ENCODE measurements around the gene KLHL40.
A peak's percentile ranks its signal among the peaks of the same experiment; 100 is the strongest.

The KLHL40 gene

DNA sequence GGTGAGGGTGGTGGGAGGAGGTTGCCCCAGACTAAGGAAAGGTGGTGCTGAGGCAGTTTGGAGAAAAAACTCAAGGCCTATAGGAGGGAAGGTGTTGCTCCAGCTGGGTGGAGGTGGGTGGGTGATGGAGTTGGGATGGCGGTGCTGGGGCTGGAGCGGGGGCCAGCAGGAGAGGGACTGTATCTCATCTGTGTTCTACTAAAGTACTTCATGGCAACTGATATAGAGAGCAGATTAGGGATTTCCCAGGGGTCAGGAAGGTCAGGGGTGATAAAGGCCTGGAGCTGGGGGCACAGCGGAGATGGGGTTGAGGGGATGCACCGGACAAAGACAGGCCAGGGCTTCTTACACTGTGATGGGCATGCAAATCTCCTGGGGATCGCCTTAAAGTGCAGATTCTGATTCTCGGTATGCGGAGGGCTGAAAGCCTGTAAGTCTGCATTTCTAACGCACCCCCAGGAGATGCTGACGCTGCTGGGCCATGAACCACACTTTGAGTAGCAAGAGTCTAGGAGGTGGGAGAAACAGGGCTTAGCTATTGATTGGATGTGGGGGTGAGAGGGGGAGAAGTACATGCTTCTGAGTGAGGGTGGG lies 4.2 kb downstream of the KLHL40 start:
- no peak for DNase-seq (ENCODE audit: low read depth)

DNA sequence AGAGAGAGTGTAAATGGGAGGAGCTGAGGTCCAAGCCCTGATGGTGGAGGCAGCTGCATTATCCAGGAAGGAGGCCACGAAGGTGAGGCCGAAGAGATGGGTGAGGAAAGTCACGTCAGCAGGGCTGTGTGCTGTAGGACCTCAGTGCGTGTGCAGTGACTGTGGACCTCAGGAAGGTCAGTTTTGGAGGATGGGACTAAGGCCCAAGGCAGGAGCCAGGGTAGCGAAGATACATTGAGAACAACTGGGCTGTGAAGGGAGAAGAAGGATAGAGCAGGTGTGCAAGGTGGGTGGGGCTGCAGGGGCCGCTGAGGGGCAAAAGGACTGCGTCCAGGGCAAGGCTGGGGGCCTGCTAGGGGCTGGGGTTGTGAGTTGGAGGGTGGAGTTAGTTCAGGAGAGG lies 4.9 kb downstream of the KLHL40 start:
- no peak for DNase-seq (ENCODE audit: low read depth)

DNA sequence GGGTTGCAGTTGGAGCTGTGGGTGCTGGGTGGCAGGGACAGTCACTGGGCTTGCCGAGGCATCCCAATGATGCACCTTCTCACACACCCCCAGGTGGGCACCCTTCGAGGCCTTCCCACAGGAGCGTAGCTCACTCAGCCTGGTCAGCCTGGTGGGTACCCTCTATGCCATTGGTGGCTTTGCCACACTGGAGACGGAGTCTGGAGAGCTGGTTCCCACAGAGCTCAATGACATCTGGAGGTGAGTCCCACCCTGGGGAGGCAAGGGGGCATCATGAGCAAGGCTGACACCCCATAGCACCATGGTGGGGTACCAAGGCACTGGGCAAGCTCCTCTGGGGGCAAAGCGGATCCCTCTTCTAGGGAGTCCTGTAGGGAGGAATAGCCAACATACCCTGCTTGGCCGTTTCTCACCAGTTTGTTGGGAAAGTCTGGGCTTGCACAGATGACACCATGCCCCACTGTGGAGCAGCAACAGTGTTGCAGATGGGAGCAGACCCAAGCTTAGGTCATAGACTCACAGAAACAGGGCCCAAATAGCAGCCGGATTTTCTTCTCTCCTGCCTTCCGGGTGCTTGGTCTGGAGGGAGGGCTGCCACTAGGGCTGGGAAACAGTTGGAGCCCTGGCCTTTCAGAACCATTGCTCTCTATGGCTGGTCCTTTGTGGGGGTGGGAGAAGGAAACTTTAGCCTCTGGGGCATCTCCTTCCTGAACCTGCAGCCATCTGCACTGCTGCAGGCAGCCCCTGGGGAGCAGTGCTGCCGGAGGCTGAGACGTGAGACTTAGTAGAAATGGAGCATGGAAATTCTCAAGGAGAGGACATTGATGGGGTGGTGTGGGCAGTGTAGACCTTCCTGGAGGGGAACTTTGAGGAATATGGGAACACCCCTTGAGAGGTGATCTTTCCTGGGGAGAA lies 5.7 kb downstream of the KLHL40 start:
- DNase-seq (ENCODE audit: low read depth) = no peak

DNA sequence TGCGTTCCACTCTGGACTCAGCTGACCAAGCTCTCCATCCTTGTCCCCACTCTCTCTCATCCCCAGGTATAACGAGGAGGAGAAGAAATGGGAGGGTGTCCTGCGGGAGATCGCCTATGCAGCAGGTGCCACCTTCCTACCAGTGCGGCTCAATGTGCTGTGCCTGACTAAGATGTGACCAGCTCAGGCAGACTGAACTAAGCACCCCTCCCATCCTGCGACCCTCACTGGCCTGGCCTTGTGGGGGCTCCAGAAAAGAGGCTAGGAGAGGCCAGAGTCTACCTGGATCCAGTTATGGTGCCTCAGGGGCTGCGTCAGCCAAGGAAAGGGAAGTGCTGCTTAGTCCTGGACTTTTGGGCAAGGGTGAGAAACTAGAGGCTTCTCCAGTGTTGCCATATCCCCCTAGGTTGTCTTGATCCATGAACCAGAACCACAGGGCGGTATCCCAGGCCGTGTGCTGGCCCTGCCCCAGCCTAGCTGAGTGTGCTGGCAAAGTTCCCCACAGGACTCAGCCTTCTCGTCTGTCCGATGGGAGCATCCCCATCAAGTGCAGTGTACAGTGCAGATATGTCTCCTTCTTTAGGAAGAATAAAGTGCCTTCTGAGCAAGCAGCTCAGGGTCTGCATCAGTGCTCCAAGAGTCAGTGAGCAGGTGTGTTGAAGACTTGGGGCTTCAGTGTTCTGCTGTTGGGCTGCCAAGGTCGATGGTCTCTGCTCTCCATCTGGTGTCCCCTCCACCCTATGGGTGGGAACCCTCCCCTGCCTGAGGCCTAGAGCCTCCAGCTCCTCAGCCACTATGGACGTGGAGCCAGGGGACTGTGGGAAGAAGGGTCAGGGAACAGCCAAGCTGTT lies 6.7 kb downstream of the KLHL40 start:
- no peak for DNase-seq (ENCODE audit: low read depth)

DNA sequence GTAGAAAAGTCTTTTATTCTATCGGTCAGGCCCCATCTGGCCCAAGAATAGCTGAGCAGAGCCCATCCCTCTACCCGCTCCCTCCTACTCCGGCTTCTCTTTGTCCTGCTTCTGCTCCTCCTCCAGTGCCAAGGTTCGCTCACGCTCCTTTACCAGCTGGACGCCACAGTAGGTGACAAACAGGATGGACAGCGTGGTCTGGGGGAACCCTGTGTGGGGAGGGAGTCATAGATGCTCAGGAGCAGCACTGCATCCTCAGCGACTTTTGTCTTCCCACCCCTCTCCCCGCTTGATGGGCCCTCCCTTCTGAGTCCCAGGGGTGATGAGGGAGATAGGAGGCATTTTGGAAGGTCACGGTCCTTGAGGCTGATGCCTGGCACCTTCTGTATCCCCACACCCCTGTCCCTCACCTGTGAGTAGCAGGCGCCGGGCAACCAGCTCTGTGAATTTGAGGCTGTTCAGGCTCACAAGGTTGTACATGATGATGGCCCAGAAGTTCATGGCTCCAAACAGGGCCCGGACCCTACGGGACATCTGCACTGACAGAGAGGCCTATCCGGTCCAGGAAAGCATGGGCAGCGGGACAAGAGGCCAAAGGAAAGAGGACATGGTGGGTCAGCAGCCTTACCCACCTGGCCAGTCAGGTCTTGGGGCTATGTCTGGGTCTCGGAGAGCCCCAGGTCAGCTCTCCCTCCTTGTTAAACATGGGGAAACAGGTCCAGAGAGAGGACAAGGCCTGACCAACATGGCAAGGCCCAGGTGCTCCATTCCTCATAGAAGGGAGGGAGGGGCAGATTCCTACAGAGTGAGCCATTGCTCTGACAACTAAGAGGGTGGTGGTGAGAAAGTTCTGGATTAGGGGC lies 7.6 kb downstream of the KLHL40 start:
- no peak for DNase-seq (ENCODE audit: low read depth)

DNA sequence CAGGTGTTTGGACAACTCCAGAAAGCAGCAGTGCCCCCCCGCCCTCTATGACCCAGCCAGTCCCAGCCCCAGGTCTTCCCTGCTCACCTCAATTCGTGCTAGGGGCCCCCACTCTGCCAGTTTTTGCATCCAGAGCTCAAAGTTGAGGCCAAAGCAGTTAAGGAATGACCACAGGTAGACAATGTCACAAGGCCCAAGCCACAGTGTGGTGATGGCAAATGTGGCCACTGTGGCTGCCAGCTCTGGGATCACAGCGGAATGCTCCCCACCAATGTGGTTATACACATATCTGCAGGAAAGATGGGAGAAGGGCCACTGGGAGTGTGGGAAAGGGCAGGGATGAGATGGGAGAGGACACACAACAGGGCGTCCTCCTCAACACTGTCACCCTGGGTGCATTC lies 8.2 kb downstream of the KLHL40 start:
- DNase-seq (ENCODE audit: low read depth) = no peak

DNA sequence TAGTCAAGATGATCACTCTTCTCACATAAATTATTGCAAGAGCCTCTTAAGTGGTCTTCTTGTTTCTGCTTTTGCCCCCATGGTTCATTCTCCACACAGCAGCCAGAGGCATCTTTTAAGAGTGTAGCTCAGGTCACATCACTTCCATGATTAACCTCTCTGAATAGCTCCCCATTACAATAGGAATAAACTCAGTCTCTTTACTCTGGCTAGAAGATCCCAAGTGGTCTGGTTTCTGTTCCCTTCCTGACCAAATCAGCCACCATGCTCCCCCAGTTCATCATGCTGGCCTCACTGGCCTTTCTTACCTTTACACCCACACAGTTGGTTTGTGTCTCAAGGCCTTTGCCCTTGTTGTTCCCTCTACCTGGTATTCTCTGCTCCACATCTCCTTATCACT lies 9.0 kb downstream of the KLHL40 start:
- DNase-seq (ENCODE audit: low read depth) = no peak

DNA sequence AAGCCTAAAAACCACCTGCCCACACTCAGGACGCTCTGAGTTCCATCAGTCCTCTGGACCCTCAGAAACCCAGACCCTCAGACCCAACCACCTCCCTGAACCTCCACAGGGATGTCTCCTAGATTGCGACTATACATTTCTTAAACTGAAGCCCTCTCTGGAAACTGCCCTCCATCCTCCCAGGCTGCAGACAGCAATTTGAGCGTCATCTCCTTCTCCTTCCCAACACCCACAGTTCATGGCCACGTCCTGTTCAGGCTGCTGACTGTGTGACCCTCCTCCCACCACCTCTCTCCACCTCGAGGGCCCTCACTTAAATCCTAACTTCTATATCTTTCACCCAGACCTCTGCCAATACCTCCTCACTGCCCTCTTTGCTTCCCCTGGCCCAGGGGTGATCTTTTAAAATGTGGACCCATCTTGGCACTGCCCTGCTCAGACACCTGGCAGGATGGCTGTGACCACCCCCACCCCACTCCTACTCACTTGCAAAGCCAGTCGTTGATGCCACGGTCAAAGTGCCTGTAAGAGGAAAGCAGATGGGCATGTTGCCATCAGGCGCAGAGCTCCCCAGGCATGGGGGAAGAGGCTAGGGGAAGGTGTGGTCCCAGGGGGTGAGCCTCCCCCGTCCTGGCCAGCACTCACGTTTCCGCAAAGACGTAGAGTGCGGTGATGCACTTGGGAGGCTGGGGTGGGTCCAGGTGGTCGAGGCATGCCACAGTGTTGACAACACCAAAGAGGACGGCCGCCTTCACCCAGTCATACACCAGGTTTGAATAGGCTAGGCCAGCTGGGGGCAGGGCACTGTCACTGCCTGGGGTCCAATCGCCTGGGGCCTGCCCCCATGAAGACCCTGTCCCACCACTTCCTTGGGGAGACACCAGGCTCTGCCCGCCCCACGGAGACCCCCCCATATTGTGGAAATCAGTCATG lies 11.3 kb downstream of the KLHL40 start:
- no peak for DNase-seq (ENCODE audit: low read depth)

DNA sequence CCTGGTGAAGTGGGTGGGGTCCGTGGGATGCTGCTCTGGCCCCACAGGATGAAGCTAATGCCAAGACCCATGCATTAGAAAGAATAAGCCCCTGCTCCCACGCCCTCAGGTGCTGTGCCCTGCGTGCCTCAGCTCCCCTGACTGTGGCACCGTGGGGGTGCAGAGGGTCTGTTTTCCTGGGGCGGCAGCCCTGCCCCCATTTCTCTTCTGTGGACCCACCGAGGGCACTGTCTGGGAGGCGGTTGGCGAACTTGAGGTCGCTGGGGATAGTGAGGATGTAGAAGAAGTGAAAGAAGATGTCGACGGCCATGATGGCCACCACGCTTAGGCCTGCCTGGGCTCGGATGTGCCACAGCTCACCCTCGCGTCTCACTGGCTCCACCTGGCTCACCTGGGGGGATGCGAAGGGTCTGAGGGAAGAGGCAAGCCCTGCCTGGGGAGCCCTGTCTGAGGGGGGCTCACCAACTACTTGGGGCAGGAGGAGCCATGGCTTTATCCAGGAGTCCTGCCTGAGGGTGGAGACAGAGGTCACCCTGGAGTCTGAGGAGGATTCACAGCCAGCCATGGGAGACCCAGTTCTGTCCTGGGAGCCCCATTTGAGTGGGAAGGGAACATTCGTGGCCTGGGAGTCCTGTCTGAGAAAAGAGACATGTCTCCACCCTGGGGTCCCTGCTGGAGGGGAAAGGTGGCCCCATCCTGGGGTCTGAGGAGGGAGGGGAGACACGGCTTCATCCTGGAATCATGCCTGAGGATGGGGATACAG lies 12.1 kb downstream of the KLHL40 start:
- no peak for DNase-seq (ENCODE audit: low read depth)

DNA sequence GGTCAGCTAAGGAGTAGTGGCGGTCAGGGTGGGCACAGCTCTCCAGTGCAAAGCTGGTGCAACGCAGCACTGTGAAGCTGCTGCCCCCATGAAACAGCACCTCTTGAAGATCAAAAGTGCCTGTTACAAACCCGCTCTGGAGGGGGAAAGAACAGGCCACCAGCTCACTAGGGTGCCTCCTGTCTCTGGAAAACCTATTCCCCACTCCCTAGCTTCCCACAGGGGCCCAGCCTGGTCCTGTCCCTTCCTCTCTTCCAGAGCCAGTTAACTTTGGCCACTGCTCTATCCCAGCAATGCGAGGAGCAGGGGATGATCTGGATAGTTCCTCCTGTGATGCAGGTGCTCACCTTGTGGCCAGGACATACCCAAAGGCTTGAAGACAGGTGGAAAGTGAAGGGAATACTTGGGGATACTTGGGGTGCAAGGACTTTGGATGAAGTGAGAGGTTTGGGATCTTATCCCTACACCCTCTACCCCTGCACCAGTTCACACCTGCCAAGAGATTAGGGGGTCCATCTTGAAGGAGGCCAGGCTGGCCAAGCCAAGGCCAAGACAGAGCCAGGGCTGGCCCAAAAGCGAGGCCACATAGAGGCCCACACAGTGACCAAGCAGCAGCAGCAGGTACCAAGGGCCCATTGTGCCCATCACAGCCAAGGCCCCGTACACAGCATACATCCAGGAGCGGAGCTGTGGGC lies 13.0 kb downstream of the KLHL40 start:
- DNase-seq (ENCODE audit: low read depth) = no peak

DNA sequence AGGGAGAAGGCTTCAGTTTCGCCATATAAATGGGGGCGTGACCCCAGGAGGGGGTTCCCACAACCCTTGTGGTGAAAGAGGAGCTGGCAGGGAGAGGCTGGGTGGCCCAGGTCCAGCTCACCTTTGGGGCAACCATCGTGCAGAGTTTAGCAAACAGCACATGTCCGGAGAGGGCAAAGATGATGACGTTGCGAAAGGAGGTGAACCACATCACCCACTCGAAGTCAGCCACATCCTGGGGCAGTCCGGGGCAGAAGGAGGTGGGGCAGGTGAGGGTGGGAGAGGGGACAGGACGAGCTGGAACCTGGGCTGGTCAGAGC lies 13.5 kb downstream of the KLHL40 start:
- no peak for DNase-seq (ENCODE audit: low read depth)

DNA sequence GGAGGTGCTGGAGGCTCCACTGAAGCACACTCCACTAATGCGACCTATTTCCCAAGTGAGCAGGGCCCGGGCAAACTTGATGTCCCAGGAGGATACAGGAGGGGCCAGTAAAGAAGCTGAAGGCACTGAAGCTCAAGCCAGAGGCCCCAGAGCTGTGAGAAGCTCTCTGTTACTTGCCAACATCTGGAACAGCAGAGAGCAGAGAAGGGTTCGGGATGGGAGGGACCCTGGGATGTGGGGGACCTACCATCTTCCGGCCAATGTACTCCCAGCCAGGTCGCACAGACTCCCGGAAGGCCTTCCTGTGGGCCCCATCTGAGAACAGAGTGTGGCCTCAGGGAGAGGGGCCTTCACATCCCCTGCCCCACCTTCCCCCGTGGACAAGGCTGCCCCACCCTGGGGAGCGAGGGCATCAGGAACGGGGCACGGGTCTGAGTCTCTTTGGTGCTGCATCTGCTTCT lies 14.2 kb downstream of the KLHL40 start:
- DNase-seq (ENCODE audit: low read depth) = no peak

DNA sequence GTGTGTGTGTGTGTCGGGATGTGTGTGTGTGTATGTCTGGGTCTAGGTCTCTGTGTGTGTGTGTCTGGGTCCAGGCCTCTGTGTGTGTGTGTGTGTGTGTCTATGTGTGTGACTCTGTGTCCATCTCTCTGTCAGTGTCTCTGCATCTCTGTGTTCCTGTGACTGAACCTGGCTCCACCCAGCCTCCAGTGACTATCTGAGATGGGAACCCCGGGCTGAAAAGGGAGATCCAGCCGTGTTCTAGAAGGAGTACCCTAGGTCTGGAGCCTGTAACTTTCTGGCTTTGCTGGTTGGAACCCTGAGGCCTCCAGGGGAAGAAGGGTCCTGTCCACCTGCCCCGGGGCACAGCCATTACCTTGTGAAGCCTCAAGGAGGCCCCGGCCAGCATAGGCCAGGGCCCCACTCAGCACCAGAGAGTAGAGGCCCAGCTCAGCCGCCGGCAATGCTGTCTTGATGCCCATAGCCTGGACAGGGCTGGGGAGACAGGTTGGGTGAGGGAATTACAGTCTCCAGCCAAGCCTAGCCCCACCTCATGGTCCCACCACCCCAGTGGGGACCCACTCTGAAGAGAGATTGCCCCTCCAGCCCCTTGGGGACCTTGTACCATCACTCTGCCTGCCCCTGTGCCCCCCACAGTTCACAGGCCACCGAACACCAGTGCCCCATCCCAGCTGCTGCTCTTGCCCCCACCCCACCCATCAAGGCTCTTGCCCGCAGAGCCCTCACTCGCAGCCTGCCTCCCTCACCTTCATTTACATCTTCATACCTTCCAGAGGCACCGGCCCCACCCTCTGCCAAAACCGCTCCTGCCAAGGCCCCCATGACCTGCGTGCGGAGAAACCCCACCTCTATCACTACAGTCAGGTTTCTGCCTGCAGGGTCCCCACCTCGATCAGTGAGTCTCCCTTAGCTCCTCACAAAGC lies 15.3 kb downstream of the KLHL40 start:
- DNase-seq (ENCODE audit: low read depth) = no peak

DNA sequence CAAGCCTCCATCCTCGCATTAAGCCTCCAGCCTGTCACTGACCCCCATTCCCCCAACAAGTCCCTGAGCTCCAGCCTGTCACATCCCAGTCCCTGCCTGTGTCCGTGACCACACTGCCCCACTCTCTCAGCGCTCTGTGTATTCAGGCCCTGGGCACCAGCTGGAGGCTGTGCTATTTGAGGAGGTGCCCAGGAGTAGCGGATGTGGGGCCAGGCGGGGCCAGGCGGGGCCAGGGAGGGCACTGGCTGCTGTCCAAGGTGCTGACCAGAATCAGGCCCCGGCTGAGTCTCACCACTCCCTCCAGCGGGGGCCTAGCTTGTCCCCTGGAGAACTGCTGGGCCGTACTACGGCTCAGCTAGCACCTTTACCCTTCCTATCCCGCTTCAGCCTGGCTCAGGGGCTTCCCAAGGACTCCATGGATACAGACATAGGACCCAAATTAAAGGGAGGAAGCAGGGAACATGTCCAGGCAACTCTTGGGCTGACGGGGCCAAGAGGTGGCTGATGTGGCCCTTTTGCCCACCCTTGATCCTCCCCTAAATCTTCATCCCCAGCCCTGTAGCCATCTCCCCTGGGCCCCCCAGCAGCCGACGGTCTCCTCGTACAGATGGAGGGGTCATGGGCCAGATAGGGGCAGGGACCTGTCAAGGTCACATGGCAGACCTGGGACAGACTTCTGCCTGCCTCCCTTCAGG lies 16.2 kb downstream of the KLHL40 start:
- DNase-seq (ENCODE audit: low read depth) = peak; percentile 16

DNA sequence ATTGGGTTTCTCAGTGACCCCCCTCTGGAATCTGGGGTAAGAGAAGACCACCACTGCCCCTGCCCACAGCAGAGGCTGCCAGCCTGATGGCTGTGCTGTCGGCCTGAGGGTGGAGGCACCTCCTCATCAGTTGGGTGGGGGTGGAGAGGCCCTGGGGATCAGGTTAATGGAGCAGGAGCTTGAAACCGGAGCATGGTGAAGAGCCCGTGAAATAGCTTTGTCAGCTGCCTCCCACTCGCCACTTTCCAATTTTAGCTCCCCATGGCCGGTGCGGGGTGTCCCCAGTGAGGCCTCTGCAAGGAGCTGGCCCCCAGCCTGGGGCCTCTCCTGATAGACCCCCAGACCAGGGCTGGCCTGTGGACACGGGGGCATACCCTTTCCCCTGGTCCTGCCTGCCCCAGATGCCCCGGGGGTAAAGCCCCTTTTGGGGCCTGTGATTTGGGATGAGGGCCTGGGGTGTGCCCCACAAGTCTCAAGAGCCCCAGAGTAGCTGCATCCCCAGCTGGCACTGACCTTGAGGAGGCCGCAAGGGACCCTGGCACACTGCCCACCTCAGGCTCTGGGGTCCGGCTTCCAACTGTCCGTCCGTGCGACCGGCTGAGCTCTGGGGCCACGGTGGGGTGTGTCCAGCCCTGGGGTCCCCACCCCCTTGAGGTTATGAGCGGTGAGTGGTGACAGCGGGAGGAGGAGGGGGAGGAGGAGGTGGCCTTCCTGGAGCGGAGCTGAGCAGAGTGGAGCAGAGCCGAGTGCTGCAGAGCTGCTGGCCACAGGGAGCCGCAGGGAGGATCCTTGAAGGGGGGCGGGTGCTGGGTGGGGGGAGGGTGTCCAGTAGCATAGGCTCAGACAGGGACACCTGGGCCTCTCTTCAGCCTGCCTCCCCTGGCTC lies 17.0 kb downstream of the KLHL40 start, which contains the start of gene HHATL:
Gene HHATL (minus strand): TSS at position 733 of the 886 bp plus-strand sequence. CDS start 1,972 bp downstream, outside the sequence.
- DNase-seq (ENCODE audit: low read depth) = no peak

DNA sequence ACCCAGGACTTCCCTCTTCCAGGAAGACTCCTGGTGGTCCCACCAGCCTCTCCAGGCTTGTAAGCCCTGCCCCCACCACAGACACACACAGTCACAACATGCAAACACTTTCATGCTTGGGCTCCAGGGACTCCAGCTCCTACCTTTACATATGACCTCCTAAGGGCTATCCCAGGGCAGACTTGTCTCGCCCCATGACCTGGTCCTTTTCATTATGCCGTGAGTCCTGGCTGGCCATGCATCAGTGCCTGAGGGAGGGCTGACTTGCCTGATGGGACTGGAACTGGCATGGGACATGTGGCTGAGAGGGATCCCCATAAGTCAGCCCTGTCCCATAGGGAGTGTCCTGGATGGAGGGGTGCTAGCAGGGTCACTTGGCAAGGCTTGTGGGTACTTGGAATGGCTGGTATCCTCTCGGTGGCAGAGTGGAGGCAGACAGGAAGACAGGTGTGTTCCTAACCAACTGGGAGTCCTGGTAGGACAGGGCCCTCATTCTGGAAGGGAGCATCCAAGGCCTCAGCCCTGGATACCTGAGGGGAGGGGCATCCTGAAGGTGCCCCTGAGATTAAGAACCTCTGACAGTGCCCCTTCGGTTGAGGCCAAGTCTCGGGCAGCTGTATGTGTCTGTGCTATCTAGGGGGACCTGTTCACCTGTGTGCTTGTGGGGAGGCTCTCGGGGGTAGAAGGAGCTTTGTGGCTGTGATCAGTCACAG lies 17.8 kb downstream of the KLHL40 start:
- DNase-seq (ENCODE audit: low read depth) = no peak
